Gastroesophageal sphincter (tissue), 3 donors: ENCODE data around the gene GUCA2B.

ENCODE experiments used
- CTCF ChIP-seq, 4 experiments: fragments of 200-600 bp in 2 of 4; fragments of 450-650 bp in 2 of 4; sonication (generic) in 1 of 4; IDR thresholded peaks; one replicate each; pipeline ENCODE4 v1.5.1; 2017 to 2019; ENCODE audit warnings: antibody characterized with exemption in 4 of 4, mild to moderate bottlenecking in 2 of 4, moderate library complexity in 2 of 4
- POLR2A ChIP-seq, 2 donors: fragments of 450-650 bp; IDR thresholded peaks; one replicate each; pipeline ENCODE4 v1.6.1; 2017; ENCODE audit warnings: antibody characterized with exemption in 2 of 2, mild to moderate bottlenecking in 2 of 2, moderate library complexity in 1 of 2
- POLR2AphosphoS5 ChIP-seq: sonication (generic); formaldehyde crosslinking; IDR thresholded peaks from one replicate; pipeline ENCODE4 v1.6.1; 2017; ENCODE audit warnings: antibody characterized with exemption

- TF ChIP-seq CTCF (IDR thresholded peaks at IDR 0.05) (no peak), POLR2AphosphoS5 (no peak), POLR2A (IDR thresholded peaks at IDR 0.05) (no peak)
Observed at GRCh38 chr1:42117214-42117613, 36.0 kb upstream of the GUCA2B start.
